Muscle of arm (tissue), 12 donors: ENCODE data around the gene AJM1. TPM values are rescaled to one million over a fixed set of nuclear protein-coding genes. Genes with fewer than 3 reads are reported as not detected.
"Not testable (repeated sequence)": the region's sequence is repeated elsewhere in the genome, so short reads cannot be mapped to it uniquely, and the experiment has no call there.

ENCODE experiments used
- DNase-seq: peaks from one replicate; pipeline ENCODE4 v3.0.0-alpha.2; 2013
- polyA plus RNA-seq, 12 donors: library from polyadenylated mRNA; unstranded; fragments of 120-200 nt; gene quantifications; one replicate each; pipeline ENCODE4 v1.2.1, GENCODE V29; 2013; ENCODE audit not compliant: insufficient read length in 12 of 12

Gene AJM1
- polyA plus RNA-seq, 12 donors: 0.93 to 7.0 (median 1.5) TPM; not detected in 1

GRCh38 chr9:136854113-136854841 is 12.0 kb downstream of the AJM1 start:
- no peak for DNase-seq

- DNase-seq: no peak
Measured at GRCh38 chr9:136854842-136855460, 12.7 kb downstream of the AJM1 start.

- DNase-seq: no peak
Measured at GRCh38 chr9:136855461-136856078, 13.3 kb downstream of the AJM1 start.

GRCh38 chr9:136856079-136856476 is 13.8 kb downstream of the AJM1 start:
- no peak for DNase-seq

GRCh38 chr9:136856541-136857141 is 14.4 kb downstream of the AJM1 start:
- no peak for DNase-seq

GRCh38 chr9:136857166-136857565 is 14.9 kb downstream of the AJM1 start:
- no peak for DNase-seq

- no peak for DNase-seq
Measured at GRCh38 chr9:136857581-136858412, 15.5 kb downstream of the AJM1 start.

- DNase-seq: no peak
Measured at GRCh38 chr9:136858452-136858843, 16.2 kb downstream of the AJM1 start.

GRCh38 chr9:136858844-136859757 is 16.8 kb downstream of the AJM1 start:
- no peak for DNase-seq

- DNase-seq: no peak
Measured at GRCh38 chr9:136860529-136860928, 18.3 kb downstream of the AJM1 start.

- no peak for DNase-seq
Measured at GRCh38 chr9:136860933-136861873, 18.9 kb downstream of the AJM1 start.

- DNase-seq: no peak
Measured at GRCh38 chr9:136861874-136862457, 19.7 kb downstream of the AJM1 start.

GRCh38 chr9:136862849-136863622 is 20.8 kb downstream of the AJM1 start:
- DNase-seq: no peak

- DNase-seq: no peak
Measured at GRCh38 chr9:136863623-136864273, 21.5 kb downstream of the AJM1 start.

- DNase-seq: no peak
Measured at GRCh38 chr9:136865041-136865767, 22.9 kb downstream of the AJM1 start.

- DNase-seq: no peak
Measured at GRCh38 chr9:136865768-136866103, 23.5 kb downstream of the AJM1 start.

GRCh38 chr9:136866898-136867421 is 24.7 kb downstream of the AJM1 start:
- DNase-seq: not testable (repeated sequence)
